CD4-positive, alpha-beta T cell (primary cell): Measurements from ENCODE around the gene PEAK3. TPM values are rescaled to one million over a fixed set of nuclear protein-coding genes. Genes with fewer than 3 reads are reported as not detected.

Source experiments
- ATAC-seq: fragments of 200-7000 bp; cut with Tn5 transposase; one replicate; pipeline ENCODE4 v1.10.0; 2022; ENCODE audit warnings: mild to moderate bottlenecking; ENCODE audit not compliant: poor library complexity
- CTCF ChIA-PET: fragments of 350-600 bp; sonication (Branson Sonifier 250); formaldehyde crosslinking; loops from one replicate; lab custom pipeline; 2021; ENCODE audit warnings: antibody characterized with exemption, inconsistent platforms; lab: Charles Lee
- POLR2A ChIA-PET: fragments of 350-600 bp; sonication (Branson Sonifier 250); formaldehyde crosslinking; loops from one replicate; lab custom pipeline; 2021; ENCODE audit warnings: antibody characterized with exemption, inconsistent platforms; lab: Charles Lee
- DNase-seq, 14 experiments: peaks; one replicate each; pipeline ENCODE4 v3.0.0-alpha.2; 2013 to 2020; ENCODE audit warnings: mixed read lengths in 2 of 14
- H3K27ac ChIP-seq, 2 donors: one replicate each; pipeline versions ENCODE4 v1.5.1 to v1.7.0; 2013; ENCODE audit warnings: low read length in 2 of 2, low read depth in 1 of 2, mild to moderate bottlenecking in 1 of 2
- H3K27me3 ChIP-seq, 2 experiments: 1 replicate in 1 of 2; 2 replicates in 1 of 2; pipeline versions ENCODE4 v1.6.1 to v1.7.0; 2013; ENCODE audit warnings: low read length in 2 of 2, control low read depth in 1 of 2, mild to moderate bottlenecking in 1 of 2, moderate library complexity in 1 of 2; ENCODE audit not compliant: insufficient read depth in 2 of 2, control insufficient read depth in 1 of 2
- H3K36me3 ChIP-seq: one replicate; pipeline ENCODE4 v1.6.1; 2013; ENCODE audit warnings: low read length, control low read depth; ENCODE audit not compliant: insufficient read depth
- H3K4me1 ChIP-seq: one replicate; pipeline ENCODE4 v1.6.1; 2013; ENCODE audit warnings: low read length, control low read depth; ENCODE audit not compliant: insufficient read depth
- H3K4me3 ChIP-seq: one replicate; pipeline ENCODE4 v1.5.1; 2013; ENCODE audit warnings: mild to moderate bottlenecking, low read length, moderate library complexity
- H3K9me3 ChIP-seq, 2 experiments: 1 replicate in 1 of 2; 2 replicates in 1 of 2; pipeline versions ENCODE4 v1.6.1 to v1.7.0; 2013; ENCODE audit warnings: low read length in 2 of 2, mild to moderate bottlenecking in 2 of 2, control low read depth in 1 of 2, moderate library complexity in 1 of 2; ENCODE audit not compliant: control insufficient read depth in 1 of 2, insufficient read depth in 1 of 2
- H3K27ac Mint-ChIP-seq: one replicate; pipeline ENCODE4 v1.8.0; 2020; ENCODE audit warnings: mixed read lengths
- H3K27me3 Mint-ChIP-seq: one replicate; pipeline ENCODE4 v1.8.0; 2021; ENCODE audit warnings: mixed read lengths
- H3K36me3 Mint-ChIP-seq: one replicate; pipeline ENCODE4 v1.8.0; 2021; ENCODE audit warnings: low read depth, mixed read lengths
- H3K4me1 Mint-ChIP-seq: one replicate; pipeline ENCODE4 v1.8.0; 2021; ENCODE audit warnings: low read depth, mixed read lengths
- H3K4me3 Mint-ChIP-seq: one replicate; pipeline ENCODE4 v1.8.0; 2020; ENCODE audit warnings: mild to moderate bottlenecking, mixed read lengths
- H3K9me3 Mint-ChIP-seq: one replicate; pipeline ENCODE4 v1.8.0; 2020; ENCODE audit warnings: mixed read lengths
- intact Hi-C, 2 experiments: fragments of 100-400 bp; cut with DNase I in 1 of 2; cut with micrococcal nuclease in 1 of 2; formaldehyde crosslinking; loops; one replicate each; pipeline versions ENCODE4 v1.15.1 to v1.9.0; 2023 to 2025; cut with DNase I, micrococcal nuclease
- total RNA-seq, 174 experiments: library from RNA in 2 of 174; stranded (reverse) in 2 of 174; gene quantifications; one replicate each; pipeline ENCODE4 v1.2.3 and lab custom pipeline; 2021 to 2026
- TF ChIP-seq, protein P1 (sequence below): fragments of 200-600 bp; IDR thresholded peaks from one replicate; pipeline ENCODE4 v1.8.0; 2022; ENCODE audit warnings: antibody characterized with exemption, mild to moderate bottlenecking

The PEAK3 gene
- total RNA-seq, 2 experiments from 2014 or later: not detected

DNA sequence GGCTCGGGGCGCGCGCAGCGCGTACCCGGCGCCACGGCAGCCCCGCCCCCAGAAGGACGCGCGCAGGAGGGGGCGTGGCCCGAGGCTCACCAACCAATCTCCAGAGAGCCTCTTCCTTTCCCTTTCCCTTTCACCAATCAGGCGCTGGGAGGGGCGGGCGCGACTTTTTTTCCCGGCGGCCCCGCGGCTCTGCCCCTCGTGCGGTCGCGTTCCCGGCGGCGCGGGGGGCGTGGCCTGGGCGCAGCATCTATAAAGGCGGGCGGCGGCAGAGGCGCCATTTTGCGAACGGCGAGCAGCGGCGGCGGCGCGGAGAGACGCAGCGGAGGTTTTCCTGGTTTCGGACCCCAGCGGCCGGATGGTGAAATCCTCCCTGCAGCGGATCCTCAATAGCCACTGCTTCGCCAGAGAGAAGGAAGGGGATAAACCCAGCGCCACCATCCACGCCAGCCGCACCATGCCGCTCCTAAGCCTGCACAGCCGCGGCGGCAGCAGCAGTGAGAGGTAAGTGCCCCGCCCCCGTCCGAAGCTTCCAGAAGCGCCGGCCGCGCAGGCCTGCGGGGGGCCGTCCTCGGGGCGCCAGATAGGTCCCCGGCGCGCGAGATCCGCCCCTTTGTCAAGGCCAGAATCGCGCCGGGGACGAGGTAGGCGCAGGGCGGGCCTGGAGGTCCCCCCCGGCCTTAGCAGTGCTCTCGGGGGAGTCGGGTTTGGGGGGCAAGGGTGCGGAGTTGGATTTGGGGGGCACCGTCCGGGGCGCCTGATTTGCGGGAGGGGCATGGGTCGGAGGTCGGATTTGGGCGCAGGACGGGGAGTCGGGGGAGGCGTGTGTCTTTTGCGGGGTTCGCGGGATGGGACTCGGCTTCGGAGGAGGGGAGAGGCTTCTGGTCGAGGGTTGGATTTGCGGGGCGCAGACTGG lies 12.5 kb downstream of the PEAK3 start:
- peaks cover 49% of the 10 kb centered on the region for H3K36me3 Mint-ChIP-seq
- ChIA-PET POLR2A (interaction anchor here (0.6 to 11.5 kb wide), 11 partner anchors 13 to 209 kb away, joined by 3 to 195 read pairs (median 4); partner anchors contain the start of genes AMH, JSRP1, LSM7 and PLEKHJ1), CTCF (interaction anchor here (0.6 to 2.0 kb wide), 4 partner anchors 8 to 33 kb away, joined by 3 to 5 read pairs (median 4); partner anchors contain the start of gene PLEKHJ1)
- H3K27me3 Mint-ChIP-seq: no peaks in the 10 kb centered on the region
- intact Hi-C loops: loop anchor here (1.0 to 10.0 kb wide), 6 partner anchors 11 to 865 kb away; partner anchors contain the start of genes DAZAP1 (in 1 of the 2), GAMT (in 1 of the 2), LSM7 (in 1 of the 2) and PLEKHJ1 (in 1 of the 2)
- H3K4me1 Mint-ChIP-seq: peaks cover 31% of the 10 kb centered on the region
- Histone ChIP-seq H3K4me1 (peaks cover 51% of the 10 kb centered on the region), H3K36me3 (peaks cover 24% of the 10 kb centered on the region), H3K9me3 (peaks cover 0 to 6% of the 10 kb centered on the region in 2 experiments), H3K27ac (peak overlapping the region; percentile 50 to 94), H3K4me3 (peak overlapping the region; percentile 98), H3K27me3 (peaks cover 0 to 6% of the 10 kb centered on the region in 2 experiments)
- DNase-seq: peak; percentile 98 to 99 (median 99)
- peak; percentile 77 for ATAC-seq
- TF ChIP-seq, protein P1, sequence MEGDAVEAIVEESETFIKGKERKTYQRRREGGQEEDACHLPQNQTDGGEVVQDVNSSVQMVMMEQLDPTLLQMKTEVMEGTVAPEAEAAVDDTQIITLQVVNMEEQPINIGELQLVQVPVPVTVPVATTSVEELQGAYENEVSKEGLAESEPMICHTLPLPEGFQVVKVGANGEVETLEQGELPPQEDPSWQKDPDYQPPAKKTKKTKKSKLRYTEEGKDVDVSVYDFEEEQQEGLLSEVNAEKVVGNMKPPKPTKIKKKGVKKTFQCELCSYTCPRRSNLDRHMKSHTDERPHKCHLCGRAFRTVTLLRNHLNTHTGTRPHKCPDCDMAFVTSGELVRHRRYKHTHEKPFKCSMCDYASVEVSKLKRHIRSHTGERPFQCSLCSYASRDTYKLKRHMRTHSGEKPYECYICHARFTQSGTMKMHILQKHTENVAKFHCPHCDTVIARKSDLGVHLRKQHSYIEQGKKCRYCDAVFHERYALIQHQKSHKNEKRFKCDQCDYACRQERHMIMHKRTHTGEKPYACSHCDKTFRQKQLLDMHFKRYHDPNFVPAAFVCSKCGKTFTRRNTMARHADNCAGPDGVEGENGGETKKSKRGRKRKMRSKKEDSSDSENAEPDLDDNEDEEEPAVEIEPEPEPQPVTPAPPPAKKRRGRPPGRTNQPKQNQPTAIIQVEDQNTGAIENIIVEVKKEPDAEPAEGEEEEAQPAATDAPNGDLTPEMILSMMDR: no peak
- H3K27ac Mint-ChIP-seq: peak overlapping the region; percentile 97
- H3K4me3 Mint-ChIP-seq: peak overlapping the region; percentile 97
- no peaks in the 10 kb centered on the region for H3K9me3 Mint-ChIP-seq

DNA sequence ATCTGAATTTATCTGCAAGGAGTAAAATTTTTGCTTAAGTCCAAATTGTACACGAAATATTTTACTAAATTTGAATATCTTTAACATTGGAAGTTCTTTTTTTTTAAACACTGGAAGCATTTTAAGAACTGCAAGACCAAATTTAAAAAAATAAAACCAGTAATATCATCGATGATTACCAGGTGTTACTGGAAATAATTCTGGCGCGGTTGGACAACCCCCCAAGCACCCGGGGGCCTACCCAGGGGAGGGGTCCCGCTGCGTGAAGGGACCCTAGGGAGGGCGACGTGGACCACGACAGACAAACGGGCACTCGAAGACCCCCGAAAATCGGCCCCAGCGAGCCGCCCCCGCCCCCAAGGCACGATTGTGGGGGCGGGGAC lies 13.1 kb downstream of the PEAK3 start:
- H3K27ac Mint-ChIP-seq: peak overlapping the region; percentile 97
- intact Hi-C loops: loop anchor here (1.0 to 10.0 kb wide), 3 partner anchors 11 to 864 kb away; partner anchors contain the start of genes DAZAP1 (in 1 of the 2), GAMT (in 1 of the 2), PLEKHJ1 (in 1 of the 2) and SF3A2 (in 1 of the 2)
- no peaks in the 10 kb centered on the region for H3K27me3 Mint-ChIP-seq
- Histone ChIP-seq H3K36me3 (peaks cover 24% of the 10 kb centered on the region), H3K9me3 (peaks cover 0 to 6% of the 10 kb centered on the region in 2 experiments), H3K4me3 (peak overlapping the region; percentile 64), H3K27me3 (peaks cover 0 to 6% of the 10 kb centered on the region in 2 experiments), H3K27ac (peak overlapping the region in 1 of 2 donors; percentile 40), H3K4me1 (peaks cover 45% of the 10 kb centered on the region)
- TF ChIP-seq, protein P1: no peak
- no peak for DNase-seq
- no peaks in the 10 kb centered on the region for H3K9me3 Mint-ChIP-seq
- peaks cover 42% of the 10 kb centered on the region for H3K36me3 Mint-ChIP-seq
- peaks cover 25% of the 10 kb centered on the region for H3K4me1 Mint-ChIP-seq
- ChIA-PET CTCF (no interaction called here), POLR2A (interaction anchor here (7.7 to 11.5 kb wide), 2 partner anchors 12 to 30 kb away, joined by 103 to 195 read pairs; partner anchors contain the start of genes JSRP1 and SF3A2)
- H3K4me3 Mint-ChIP-seq: peak overlapping the region; percentile 97
- no peak for ATAC-seq

GRCh38 chr19:2268480-2268830 lies 13.5 kb downstream of the PEAK3 start:
- peaks cover 39% of the 10 kb centered on the region for H3K36me3 Mint-ChIP-seq
- DNase-seq: no peak
- TF ChIP-seq, protein P1: no peak
- ChIA-PET POLR2A (interaction anchor here (7.7 to 11.5 kb wide), 2 partner anchors 12 to 30 kb away, joined by 103 to 195 read pairs; partner anchors contain the start of genes JSRP1 and SF3A2), CTCF (no interaction called here)
- intact Hi-C loops: loop anchor here in 1 of 2 experiments (10.0 kb wide), 1 partner anchor 864 kb away; the partner anchor contains the start of genes DAZAP1 and GAMT
- H3K4me3 Mint-ChIP-seq: peak overlapping the region; percentile 97
- H3K27me3 ChIP-seq: peaks cover 0 to 6% of the 10 kb centered on the region in 2 experiments
- H3K27ac Mint-ChIP-seq: peak overlapping the region; percentile 97
- H3K9me3 Mint-ChIP-seq: no peaks in the 10 kb centered on the region
- no peak overlapping the region for H3K27ac ChIP-seq
- H3K4me1 ChIP-seq: peaks cover 41% of the 10 kb centered on the region
- H3K4me1 Mint-ChIP-seq: peaks cover 21% of the 10 kb centered on the region
- H3K27me3 Mint-ChIP-seq: no peaks in the 10 kb centered on the region
- H3K4me3 ChIP-seq: peak overlapping the region; percentile 64
- H3K9me3 ChIP-seq: peaks cover 0 to 6% of the 10 kb centered on the region in 2 experiments
- H3K36me3 ChIP-seq: peaks cover 23% of the 10 kb centered on the region
- no peak for ATAC-seq
